ENCODE results near the gene MCM9.

Gene MCM9

GRCh38 chr6:118860363-118860762, 74.6 kb downstream of the MCM9 start:
- no peaks in the 10 kb centered on the region for H3K27me3 ChIP-seq (ENCODE audit: control insufficient read depth in 2 of 2, insufficient read depth in 2 of 2, low read length in 2 of 2)
- no peak overlapping the region for H3K9ac ChIP-seq (ENCODE audit: low read depth in 1 of 2, low read length in 2 of 2)
- no peak overlapping the region for H3K27ac ChIP-seq (ENCODE audit: low read depth in 2 of 2, low read length in 2 of 2)
- H3K36me3 ChIP-seq (ENCODE audit: control insufficient read depth in 2 of 2, insufficient read depth in 2 of 2, low read length in 2 of 2) = no peaks in the 10 kb centered on the region
- peaks cover 0 to 3% of the 10 kb centered on the region in 2 donors for H3K4me1 ChIP-seq (ENCODE audit: control insufficient read depth in 2 of 2, insufficient read depth in 2 of 2, low read length in 2 of 2)
- H3K9me3 ChIP-seq (ENCODE audit: control insufficient read depth in 2 of 2, low read length in 2 of 2) = no peaks in the 10 kb centered on the region
- no peak overlapping the region for H3K4me3 ChIP-seq (ENCODE audit: low read length in 2 of 2)

DNA sequence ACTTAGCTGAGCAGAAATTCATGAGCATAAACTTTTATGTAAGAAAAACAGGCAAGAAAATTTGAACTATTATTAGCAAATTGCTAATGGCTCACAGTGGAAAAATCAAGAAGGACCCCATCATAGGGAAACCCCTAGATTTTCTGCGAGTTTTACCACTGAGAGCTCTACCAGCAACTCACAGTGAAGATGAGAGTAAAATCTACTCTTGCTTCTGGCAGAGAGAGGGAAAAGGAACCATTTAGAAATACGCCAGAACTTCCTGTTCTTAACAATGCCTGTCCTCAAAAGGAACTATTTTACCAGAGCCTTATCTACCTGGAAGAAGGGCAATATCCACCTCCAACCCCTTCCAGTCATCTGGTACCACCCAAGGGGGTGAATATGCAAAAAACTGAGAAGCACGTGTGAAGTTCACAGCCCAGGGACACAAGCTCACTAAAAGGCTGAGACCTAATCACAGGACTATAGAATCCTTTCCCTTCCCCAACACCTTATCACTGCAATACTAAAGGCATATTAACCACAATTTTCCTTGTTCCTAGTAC, 75.4 kb downstream of the MCM9 start:
- no peaks in the 10 kb centered on the region for H3K9me3 ChIP-seq (ENCODE audit: control insufficient read depth in 2 of 2, low read length in 2 of 2)
- H3K4me3 ChIP-seq (ENCODE audit: low read length in 2 of 2) = no peak overlapping the region
- H3K4me1 ChIP-seq (ENCODE audit: control insufficient read depth in 2 of 2, insufficient read depth in 2 of 2, low read length in 2 of 2) = peaks cover 0 to 1% of the 10 kb centered on the region in 2 donors
- no peak overlapping the region for H3K9ac ChIP-seq (ENCODE audit: low read depth in 1 of 2, low read length in 2 of 2)
- no peaks in the 10 kb centered on the region for H3K36me3 ChIP-seq (ENCODE audit: control insufficient read depth in 2 of 2, insufficient read depth in 2 of 2, low read length in 2 of 2)
- no peak overlapping the region for H3K27ac ChIP-seq (ENCODE audit: low read depth in 2 of 2, low read length in 2 of 2)
- no peaks in the 10 kb centered on the region for H3K27me3 ChIP-seq (ENCODE audit: control insufficient read depth in 2 of 2, insufficient read depth in 2 of 2, low read length in 2 of 2)

- Histone ChIP-seq H3K9ac (ENCODE audit: low read depth in 1 of 2, low read length in 2 of 2) (no peak overlapping the region), H3K9me3 (ENCODE audit: control insufficient read depth in 2 of 2, low read length in 2 of 2) (no peaks in the 10 kb centered on the region), H3K4me3 (ENCODE audit: low read length in 2 of 2) (no peak overlapping the region), H3K36me3 (ENCODE audit: control insufficient read depth in 2 of 2, insufficient read depth in 2 of 2, low read length in 2 of 2) (no peaks in the 10 kb centered on the region), H3K4me1 (ENCODE audit: control insufficient read depth in 2 of 2, insufficient read depth in 2 of 2, low read length in 2 of 2) (no peaks in the 10 kb centered on the region), H3K27ac (ENCODE audit: low read depth in 2 of 2, low read length in 2 of 2) (no peak overlapping the region), H3K27me3 (ENCODE audit: control insufficient read depth in 2 of 2, insufficient read depth in 2 of 2, low read length in 2 of 2) (no peaks in the 10 kb centered on the region)
These were observed 78.7 kb downstream of the MCM9 start for GRCh38 chr6:118856301-118856700.

DNA sequence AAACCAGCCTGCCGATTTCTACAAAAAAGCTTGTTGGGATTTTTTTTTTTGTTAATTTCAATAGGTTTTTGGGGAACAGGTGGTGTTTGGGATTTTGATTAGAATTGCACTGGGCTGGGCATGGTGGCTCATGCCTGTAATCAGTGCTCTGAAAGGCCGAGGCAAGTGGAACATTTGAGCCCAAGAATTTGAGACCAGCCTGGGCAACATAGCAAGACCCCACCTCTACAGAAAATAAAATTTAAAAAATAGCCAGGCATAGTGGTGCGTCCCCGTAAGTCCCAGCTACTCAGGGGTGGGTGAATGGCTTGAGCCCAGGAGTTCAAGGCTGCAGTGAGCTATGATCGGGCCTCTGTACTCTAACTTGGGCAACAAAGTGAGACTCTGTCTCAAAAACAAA, 81.6 kb downstream of the MCM9 start:
- Histone ChIP-seq H3K9ac (ENCODE audit: low read depth in 1 of 2, low read length in 2 of 2) (no peak overlapping the region), H3K4me1 (ENCODE audit: control insufficient read depth in 2 of 2, insufficient read depth in 2 of 2, low read length in 2 of 2) (no peaks in the 10 kb centered on the region), H3K36me3 (ENCODE audit: control insufficient read depth in 2 of 2, insufficient read depth in 2 of 2, low read length in 2 of 2) (no peaks in the 10 kb centered on the region), H3K27ac (ENCODE audit: low read depth in 2 of 2, low read length in 2 of 2) (no peak overlapping the region), H3K27me3 (ENCODE audit: control insufficient read depth in 2 of 2, insufficient read depth in 2 of 2, low read length in 2 of 2) (no peaks in the 10 kb centered on the region), H3K9me3 (ENCODE audit: control insufficient read depth in 2 of 2, low read length in 2 of 2) (no peaks in the 10 kb centered on the region), H3K4me3 (ENCODE audit: low read length in 2 of 2) (no peak overlapping the region)

- no peaks in the 10 kb centered on the region for H3K9me3 ChIP-seq (ENCODE audit: control insufficient read depth in 2 of 2, low read length in 2 of 2)
- H3K4me3 ChIP-seq (ENCODE audit: low read length in 2 of 2) = no peak overlapping the region
- H3K27ac ChIP-seq (ENCODE audit: low read depth in 2 of 2, low read length in 2 of 2) = no peak overlapping the region
- no peaks in the 10 kb centered on the region for H3K4me1 ChIP-seq (ENCODE audit: control insufficient read depth in 2 of 2, insufficient read depth in 2 of 2, low read length in 2 of 2)
- H3K27me3 ChIP-seq (ENCODE audit: control insufficient read depth in 2 of 2, insufficient read depth in 2 of 2, low read length in 2 of 2) = no peaks in the 10 kb centered on the region
- H3K36me3 ChIP-seq (ENCODE audit: control insufficient read depth in 2 of 2, insufficient read depth in 2 of 2, low read length in 2 of 2) = no peaks in the 10 kb centered on the region
- H3K9ac ChIP-seq (ENCODE audit: low read depth in 1 of 2, low read length in 2 of 2) = no peak overlapping the region
These were observed 90.0 kb downstream of the MCM9 start for GRCh38 chr6:118844915-118845314.

DNA sequence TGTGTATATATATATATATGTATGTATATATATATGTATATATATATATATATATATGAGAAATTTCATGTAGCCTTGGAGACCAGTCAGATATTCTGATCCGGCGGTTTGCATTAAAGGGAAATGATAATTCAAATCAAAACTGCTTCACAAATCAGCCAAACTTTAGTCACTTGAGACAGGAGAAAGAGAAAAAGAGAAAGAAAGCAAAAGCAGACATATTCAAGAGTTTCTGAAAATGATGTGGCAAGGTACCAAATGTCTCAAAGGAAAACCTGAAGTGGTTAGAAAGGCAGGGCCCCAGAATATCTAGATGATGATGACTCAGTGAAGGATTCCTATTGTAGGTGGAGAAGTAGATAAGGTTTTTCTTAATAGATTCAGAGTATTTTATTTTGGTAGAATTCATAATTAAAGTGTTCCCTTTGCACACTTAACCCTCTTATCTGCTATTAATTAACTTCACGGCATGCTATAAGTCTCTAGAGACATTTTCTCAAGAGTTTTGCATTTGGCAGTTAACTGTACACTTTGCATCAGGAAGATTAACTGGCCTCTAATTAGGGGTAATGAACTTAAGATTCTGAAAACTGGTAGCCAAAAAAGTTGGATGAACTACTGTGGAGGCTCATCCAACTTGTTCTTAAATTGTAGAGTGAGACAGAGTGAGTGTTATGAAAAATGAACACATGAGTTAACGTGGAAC, 91.1 kb downstream of the MCM9 start:
- Histone ChIP-seq H3K27ac (ENCODE audit: low read depth in 2 of 2, low read length in 2 of 2) (no peak overlapping the region), H3K36me3 (ENCODE audit: control insufficient read depth in 2 of 2, insufficient read depth in 2 of 2, low read length in 2 of 2) (no peaks in the 10 kb centered on the region), H3K9ac (ENCODE audit: low read depth in 1 of 2, low read length in 2 of 2) (no peak overlapping the region), H3K4me1 (ENCODE audit: control insufficient read depth in 2 of 2, insufficient read depth in 2 of 2, low read length in 2 of 2) (no peaks in the 10 kb centered on the region), H3K9me3 (ENCODE audit: control insufficient read depth in 2 of 2, low read length in 2 of 2) (no peaks in the 10 kb centered on the region), H3K27me3 (ENCODE audit: control insufficient read depth in 2 of 2, insufficient read depth in 2 of 2, low read length in 2 of 2) (no peaks in the 10 kb centered on the region), H3K4me3 (ENCODE audit: low read length in 2 of 2) (no peak overlapping the region)

DNA sequence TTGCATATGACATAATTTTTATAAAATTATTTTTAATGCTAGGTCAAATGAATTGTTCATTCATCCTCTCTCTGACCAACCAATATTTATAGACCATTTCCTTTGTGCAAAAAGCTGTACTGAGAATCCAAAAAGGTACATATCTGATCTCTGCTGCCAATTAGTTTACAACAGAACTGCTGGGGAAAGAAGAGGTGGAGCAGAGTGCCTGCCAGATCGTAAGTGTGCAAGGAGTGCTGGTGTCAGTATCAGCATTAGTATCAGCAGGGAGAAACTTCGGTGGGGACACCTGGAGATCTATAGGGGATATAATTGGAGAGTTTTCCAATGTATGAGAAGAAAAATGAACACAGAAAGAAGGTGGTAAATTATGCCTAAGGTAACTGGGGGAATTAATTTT, 104.3 kb downstream of the MCM9 start:
- Histone ChIP-seq H3K9me3 (ENCODE audit: control insufficient read depth in 2 of 2, low read length in 2 of 2) (no peaks in the 10 kb centered on the region), H3K27me3 (ENCODE audit: control insufficient read depth in 2 of 2, insufficient read depth in 2 of 2, low read length in 2 of 2) (no peaks in the 10 kb centered on the region), H3K4me1 (ENCODE audit: control insufficient read depth in 2 of 2, insufficient read depth in 2 of 2, low read length in 2 of 2) (no peaks in the 10 kb centered on the region), H3K4me3 (ENCODE audit: low read length in 2 of 2) (no peak overlapping the region), H3K9ac (ENCODE audit: low read depth in 1 of 2, low read length in 2 of 2) (no peak overlapping the region), H3K27ac (ENCODE audit: low read depth in 2 of 2, low read length in 2 of 2) (no peak overlapping the region), H3K36me3 (ENCODE audit: control insufficient read depth in 2 of 2, insufficient read depth in 2 of 2, low read length in 2 of 2) (peaks cover 17 to 25% of the 10 kb centered on the region in 2 donors)

DNA sequence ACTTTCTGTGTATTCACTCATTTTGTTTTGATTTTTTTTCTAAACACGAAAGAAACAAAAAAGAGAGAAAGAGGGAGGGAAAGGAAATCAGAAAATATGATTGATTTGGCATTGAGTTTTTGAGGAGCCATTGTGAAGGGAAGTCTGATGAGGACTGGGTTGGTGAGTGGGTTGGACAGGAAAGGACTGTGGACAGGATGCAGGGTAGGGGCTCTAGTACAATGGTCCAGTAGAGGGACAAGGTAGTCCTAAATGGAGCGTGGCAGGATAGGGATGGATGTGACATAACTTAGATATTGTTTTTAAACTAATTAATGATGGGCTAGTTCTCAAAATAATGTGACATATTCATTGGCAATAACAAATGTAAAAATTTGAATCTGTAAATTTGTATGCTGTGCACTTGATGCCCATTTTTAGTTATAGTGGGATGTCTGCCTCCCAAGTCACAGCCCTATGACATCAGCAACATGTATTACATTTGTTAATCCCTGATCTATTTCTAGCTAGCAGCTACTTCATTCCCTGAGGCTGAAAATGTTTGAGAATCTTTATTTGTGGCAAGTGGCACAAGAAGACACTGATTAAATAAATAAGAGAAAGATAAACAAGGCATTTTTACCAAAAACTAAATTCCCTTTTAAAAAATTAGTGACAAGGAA, 105.0 kb downstream of the MCM9 start:
- Histone ChIP-seq H3K36me3 (ENCODE audit: control insufficient read depth in 2 of 2, insufficient read depth in 2 of 2, low read length in 2 of 2) (peaks cover 24 to 31% of the 10 kb centered on the region in 2 donors), H3K27me3 (ENCODE audit: control insufficient read depth in 2 of 2, insufficient read depth in 2 of 2, low read length in 2 of 2) (no peaks in the 10 kb centered on the region), H3K9me3 (ENCODE audit: control insufficient read depth in 2 of 2, low read length in 2 of 2) (no peaks in the 10 kb centered on the region)

GRCh38 chr6:118826096-118826495, 108.9 kb downstream of the MCM9 start:
- peaks cover 35 to 45% of the 10 kb centered on the region in 2 donors for H3K36me3 ChIP-seq (ENCODE audit: control insufficient read depth in 2 of 2, insufficient read depth in 2 of 2, low read length in 2 of 2)
- no peaks in the 10 kb centered on the region for H3K9me3 ChIP-seq (ENCODE audit: control insufficient read depth in 2 of 2, low read length in 2 of 2)
- H3K27me3 ChIP-seq (ENCODE audit: control insufficient read depth in 2 of 2, insufficient read depth in 2 of 2, low read length in 2 of 2) = no peaks in the 10 kb centered on the region
- H3K4me3 ChIP-seq (ENCODE audit: low read length in 2 of 2) = no peak overlapping the region
- H3K9ac ChIP-seq (ENCODE audit: low read depth in 1 of 2, low read length in 2 of 2) = no peak overlapping the region
- H3K27ac ChIP-seq (ENCODE audit: low read depth in 2 of 2, low read length in 2 of 2) = no peak overlapping the region
- no peaks in the 10 kb centered on the region for H3K4me1 ChIP-seq (ENCODE audit: control insufficient read depth in 2 of 2, insufficient read depth in 2 of 2, low read length in 2 of 2)

More for the DNA sequence above, 105.0 kb downstream of the MCM9 start:
- H3K27ac ChIP-seq (ENCODE audit: low read depth in 2 of 2, low read length in 2 of 2) = no peak overlapping the region
- H3K9ac ChIP-seq (ENCODE audit: low read depth in 1 of 2, low read length in 2 of 2) = no peak overlapping the region
- no peaks in the 10 kb centered on the region for H3K4me1 ChIP-seq (ENCODE audit: control insufficient read depth in 2 of 2, insufficient read depth in 2 of 2, low read length in 2 of 2)
- H3K4me3 ChIP-seq (ENCODE audit: low read length in 2 of 2) = no peak overlapping the region

DNA sequence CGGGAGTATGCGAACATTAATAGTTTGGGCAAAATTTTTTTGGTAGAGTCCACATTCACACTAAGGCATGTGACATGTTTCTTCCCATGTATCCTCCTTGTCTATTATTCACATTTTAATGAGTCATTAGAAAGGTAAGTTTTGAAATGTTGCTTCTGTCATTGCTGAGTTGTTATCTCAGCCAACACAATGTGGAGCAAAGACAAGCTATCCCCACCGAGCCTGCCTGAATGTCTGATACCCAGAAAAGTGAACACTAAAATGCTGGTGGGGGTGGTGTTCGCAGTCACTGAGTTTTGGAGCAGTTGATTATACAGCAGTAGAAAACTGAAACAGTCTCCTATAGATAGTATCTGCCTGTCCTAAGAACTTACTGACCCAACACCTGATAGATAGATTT, 109.3 kb downstream of the MCM9 start:
- Histone ChIP-seq H3K4me3 (ENCODE audit: low read length in 2 of 2) (no peak overlapping the region), H3K27me3 (ENCODE audit: control insufficient read depth in 2 of 2, insufficient read depth in 2 of 2, low read length in 2 of 2) (no peaks in the 10 kb centered on the region), H3K4me1 (ENCODE audit: control insufficient read depth in 2 of 2, insufficient read depth in 2 of 2, low read length in 2 of 2) (no peaks in the 10 kb centered on the region), H3K9ac (ENCODE audit: low read depth in 1 of 2, low read length in 2 of 2) (no peak overlapping the region), H3K36me3 (ENCODE audit: control insufficient read depth in 2 of 2, insufficient read depth in 2 of 2, low read length in 2 of 2) (peaks cover 35 to 45% of the 10 kb centered on the region in 2 donors), H3K27ac (ENCODE audit: low read depth in 2 of 2, low read length in 2 of 2) (no peak overlapping the region), H3K9me3 (ENCODE audit: control insufficient read depth in 2 of 2, low read length in 2 of 2) (no peaks in the 10 kb centered on the region)
